T-helper 1 cell treated with Interleukin-12 subunit alpha and Interleukin-12 subunit beta and Interleukin-4 antibody, amounts not matched to agents 30 μg/mL and 1 μg/mL, for 36 hours (primary cell): ENCODE results near the gene CACNA1D.
A peak's percentile ranks its signal among the peaks of the same experiment; 100 is the strongest.

Source experiments
- H3K27ac Mint-ChIP-seq: one replicate; pipeline ENCODE4 v1.8.0; 2021; ENCODE audit warnings: mild to moderate bottlenecking, mixed read lengths
- H3K27me3 Mint-ChIP-seq: one replicate; pipeline ENCODE4 v1.8.0; 2021; ENCODE audit warnings: low read depth, mixed read lengths
- H3K36me3 Mint-ChIP-seq: one replicate; pipeline ENCODE4 v1.8.0; 2021; ENCODE audit warnings: low read depth, mixed read lengths
- H3K4me1 Mint-ChIP-seq: one replicate; pipeline ENCODE4 v1.8.0; 2021; ENCODE audit warnings: low read depth, mixed read lengths
- H3K4me3 Mint-ChIP-seq: one replicate; pipeline ENCODE4 v1.8.0; 2021; ENCODE audit warnings: mild to moderate bottlenecking, moderate library complexity, mixed read lengths
- H3K9me3 Mint-ChIP-seq: one replicate; pipeline ENCODE4 v1.8.0; 2021; ENCODE audit warnings: mixed read lengths

CACNA1D gene

DNA sequence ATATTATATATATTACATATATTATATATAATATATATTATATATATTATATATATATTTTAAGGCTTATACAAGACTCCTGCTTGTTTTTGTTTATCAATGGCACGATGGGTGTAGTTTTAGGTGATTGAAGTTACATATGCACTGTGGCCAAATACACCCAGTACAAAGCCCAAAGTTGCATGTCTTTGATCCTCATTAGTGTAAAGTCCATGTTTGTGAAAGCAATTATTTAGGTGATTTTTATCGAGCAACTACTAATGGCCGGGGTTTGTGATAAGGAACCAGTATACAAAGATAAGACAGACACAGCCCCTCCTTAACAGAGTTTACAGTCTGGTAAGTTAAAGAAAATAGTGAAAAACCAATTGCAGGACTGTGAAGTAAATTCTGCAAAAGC lies 197.5 kb downstream of the CACNA1D start:
- Mint-ChIP-seq H3K4me3 (no peak overlapping the region), H3K36me3 (no peaks in the 10 kb centered on the region), H3K4me1 (peaks cover 6% of the 10 kb centered on the region), H3K9me3 (no peaks in the 10 kb centered on the region), H3K27me3 (peaks cover 29% of the 10 kb centered on the region), H3K27ac (no peak overlapping the region)

- Mint-ChIP-seq H3K36me3 (no peaks in the 10 kb centered on the region), H3K4me3 (no peak overlapping the region), H3K27me3 (peaks cover 32% of the 10 kb centered on the region), H3K4me1 (peaks cover 6% of the 10 kb centered on the region), H3K9me3 (no peaks in the 10 kb centered on the region), H3K27ac (no peak overlapping the region)
Observed at GRCh38 chr3:53693451-53693850, 199.0 kb downstream of the CACNA1D start.

DNA sequence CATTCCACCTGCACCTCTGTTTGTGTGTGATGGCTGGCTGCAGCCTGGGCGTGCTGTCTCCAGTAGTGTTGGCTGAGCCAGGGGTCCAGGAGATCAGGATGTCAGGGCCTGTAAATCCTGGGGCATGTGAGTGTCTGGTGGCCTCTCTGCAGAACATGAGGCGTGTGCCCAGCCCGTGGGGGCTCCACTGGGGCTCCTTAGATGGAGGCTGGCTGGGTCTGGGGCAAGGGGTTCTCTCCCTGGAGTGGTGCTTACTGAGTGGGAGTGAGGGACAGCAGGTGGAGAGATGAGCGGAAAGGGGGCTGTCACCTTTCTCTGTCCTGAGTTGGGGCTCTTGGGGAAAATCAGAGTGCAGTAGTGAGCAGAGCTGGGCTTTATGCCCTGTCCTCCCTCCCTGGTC lies 199.6 kb downstream of the CACNA1D start:
- H3K36me3 Mint-ChIP-seq = no peaks in the 10 kb centered on the region
- peaks cover 6% of the 10 kb centered on the region for H3K4me1 Mint-ChIP-seq
- no peak overlapping the region for H3K4me3 Mint-ChIP-seq
- H3K27me3 Mint-ChIP-seq = peaks cover 32% of the 10 kb centered on the region
- no peak overlapping the region for H3K27ac Mint-ChIP-seq
- H3K9me3 Mint-ChIP-seq = no peaks in the 10 kb centered on the region

GRCh38 chr3:53694666-53695323 lies 200.4 kb downstream of the CACNA1D start:
- peaks cover 34% of the 10 kb centered on the region for H3K27me3 Mint-ChIP-seq
- peaks cover 6% of the 10 kb centered on the region for H3K4me1 Mint-ChIP-seq
- no peak overlapping the region for H3K27ac Mint-ChIP-seq

DNA sequence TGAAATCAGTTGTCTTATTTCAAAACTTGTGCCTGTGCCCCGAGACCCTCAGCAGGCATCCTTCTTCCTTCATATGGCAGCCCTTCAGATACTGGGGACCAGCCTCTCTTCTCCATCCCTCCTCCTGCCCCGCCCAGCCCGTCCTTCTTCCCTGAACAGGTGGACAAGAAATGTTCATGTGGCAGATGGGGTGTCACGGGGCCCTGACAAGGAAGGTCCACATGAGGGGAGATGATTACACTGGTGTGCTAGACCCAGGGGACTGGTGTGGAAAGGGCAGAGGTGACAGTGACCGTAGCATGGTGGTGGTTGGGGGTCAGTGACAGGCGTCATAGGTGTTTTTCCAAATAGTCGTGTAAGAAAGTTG lies 200.9 kb downstream of the CACNA1D start:
- no peak overlapping the region for H3K4me3 Mint-ChIP-seq
- no peaks in the 10 kb centered on the region for H3K9me3 Mint-ChIP-seq
- peaks cover 34% of the 10 kb centered on the region for H3K27me3 Mint-ChIP-seq
- no peak overlapping the region for H3K27ac Mint-ChIP-seq
- H3K4me1 Mint-ChIP-seq = peaks cover 7% of the 10 kb centered on the region
- no peaks in the 10 kb centered on the region for H3K36me3 Mint-ChIP-seq

More at GRCh38 chr3:53694666-53695323, 200.4 kb downstream of the CACNA1D start:
- H3K9me3 Mint-ChIP-seq = no peaks in the 10 kb centered on the region
- H3K4me3 Mint-ChIP-seq = no peak overlapping the region
- no peaks in the 10 kb centered on the region for H3K36me3 Mint-ChIP-seq

DNA sequence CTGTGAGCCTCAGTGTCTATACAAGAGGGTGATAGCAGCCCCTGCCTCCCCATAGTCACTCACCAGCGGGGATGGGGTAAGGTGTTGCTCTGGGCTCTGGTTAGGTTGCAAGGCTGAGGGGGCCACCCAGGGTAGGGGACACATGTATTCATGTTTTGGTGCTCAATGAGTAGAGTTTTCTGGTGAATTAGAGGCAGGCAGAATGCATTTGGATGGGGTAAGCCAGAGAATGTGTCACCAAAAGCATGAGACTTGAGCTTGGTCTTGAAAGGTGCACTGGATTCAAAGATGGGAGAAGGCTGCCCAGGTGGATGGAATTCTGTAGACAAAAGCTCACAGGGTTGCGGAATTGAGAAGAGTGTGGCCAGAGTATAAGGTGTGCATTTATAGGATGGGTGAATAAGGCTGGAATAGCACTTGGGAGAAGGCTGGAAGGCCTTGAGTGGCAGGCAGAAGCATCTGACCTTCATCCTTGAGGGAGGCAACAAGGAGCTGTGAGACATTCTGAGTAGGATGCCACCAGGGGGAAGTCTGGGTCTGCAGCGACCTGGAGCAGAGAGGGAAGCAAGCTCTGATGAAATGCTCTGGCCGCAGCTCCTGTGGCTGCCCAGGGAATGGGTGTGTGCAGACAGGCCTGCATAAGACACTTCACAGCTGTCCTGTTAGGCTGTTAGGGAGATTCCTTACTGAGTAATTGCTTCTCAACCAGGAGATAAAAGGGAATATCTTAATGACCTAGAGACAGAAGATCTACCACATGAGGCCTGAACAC lies 202.2 kb downstream of the CACNA1D start:
- no peak overlapping the region for H3K4me3 Mint-ChIP-seq
- H3K9me3 Mint-ChIP-seq = no peaks in the 10 kb centered on the region
- H3K27me3 Mint-ChIP-seq = peaks cover 34% of the 10 kb centered on the region
- no peaks in the 10 kb centered on the region for H3K36me3 Mint-ChIP-seq
- H3K4me1 Mint-ChIP-seq = peaks cover 10% of the 10 kb centered on the region
- H3K27ac Mint-ChIP-seq = no peak overlapping the region

GRCh38 chr3:53700441-53700840 lies 206.0 kb downstream of the CACNA1D start:
- Mint-ChIP-seq H3K9me3 (no peaks in the 10 kb centered on the region), H3K27ac (no peak overlapping the region), H3K4me3 (no peak overlapping the region), H3K27me3 (peaks cover 19% of the 10 kb centered on the region), H3K36me3 (no peaks in the 10 kb centered on the region), H3K4me1 (peaks cover 18% of the 10 kb centered on the region)

DNA sequence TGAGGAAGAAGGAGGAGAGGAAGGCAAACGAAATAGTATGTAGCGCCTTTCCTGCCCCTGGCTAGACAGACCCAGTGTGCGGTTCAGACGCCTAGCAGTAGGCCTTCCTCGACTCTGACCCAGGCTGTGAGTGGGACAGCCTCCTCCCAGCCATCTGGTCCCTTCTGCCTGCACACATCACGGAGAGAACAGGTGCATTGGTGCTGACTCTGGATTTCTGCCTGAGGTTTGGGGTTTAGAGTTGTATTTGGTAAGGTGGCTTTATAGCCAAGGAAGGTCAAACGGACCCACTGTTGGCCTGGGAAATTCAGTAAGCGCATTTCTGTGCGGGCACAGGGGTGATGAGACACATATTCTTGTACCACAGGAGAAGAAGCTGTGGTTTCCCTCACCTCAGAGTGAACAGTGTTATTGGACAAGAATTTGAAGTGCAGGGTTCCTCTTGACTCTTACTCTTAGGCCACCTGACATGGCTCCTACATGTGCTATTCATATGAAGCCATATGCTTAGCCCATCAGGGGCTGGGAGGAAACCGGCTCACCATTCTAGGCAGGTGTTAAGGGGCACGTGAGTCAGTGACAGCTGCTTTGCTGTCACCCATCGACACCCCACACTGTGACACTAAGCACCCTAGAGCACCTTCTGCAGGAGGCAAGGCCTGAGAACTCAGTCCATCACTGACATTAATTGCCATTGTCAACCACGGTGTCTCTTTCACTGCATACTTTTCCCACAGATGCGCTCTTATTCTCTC lies 208.5 kb downstream of the CACNA1D start:
- no peaks in the 10 kb centered on the region for H3K36me3 Mint-ChIP-seq

DNA sequence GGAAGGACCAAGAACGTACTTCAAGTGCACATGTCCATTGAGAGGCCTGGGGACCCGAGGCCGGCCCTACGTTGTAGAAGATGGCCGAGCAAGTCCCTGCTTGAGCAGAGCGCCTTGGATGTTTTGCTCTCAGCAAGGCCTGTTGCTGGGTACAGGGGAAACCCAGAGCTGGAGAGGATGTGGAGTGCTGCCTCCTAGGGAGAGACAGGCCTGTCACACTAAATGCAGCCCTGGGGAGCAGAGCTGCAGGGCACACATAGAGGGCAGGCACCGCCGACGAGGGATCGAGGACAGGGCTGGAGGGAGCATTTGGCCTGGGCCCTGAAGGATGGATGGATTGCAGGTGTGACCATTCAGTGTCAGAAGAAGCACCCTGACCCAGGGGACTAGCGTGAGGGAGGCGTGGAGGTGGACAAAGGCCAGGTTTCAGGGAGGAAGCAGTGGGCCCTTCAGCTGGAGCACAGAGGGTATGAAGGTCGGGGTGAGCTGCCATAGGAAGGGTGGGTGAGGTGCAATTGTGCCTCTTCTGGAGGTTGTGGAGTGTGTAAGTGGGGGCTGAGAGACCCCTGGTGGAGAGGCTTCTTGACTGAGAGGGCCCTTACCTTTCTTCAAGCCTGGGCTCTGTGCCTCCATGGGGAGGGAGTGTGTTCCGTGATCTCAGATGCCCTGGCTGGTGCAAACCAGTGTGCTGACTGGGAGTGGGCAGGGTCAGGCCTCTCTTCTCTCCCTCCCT lies 209.4 kb downstream of the CACNA1D start:
- Mint-ChIP-seq H3K4me1 (peaks cover 22% of the 10 kb centered on the region), H3K36me3 (no peaks in the 10 kb centered on the region), H3K9me3 (no peaks in the 10 kb centered on the region), H3K4me3 (peak overlapping the region; percentile 4), H3K27me3 (peaks cover 3% of the 10 kb centered on the region), H3K27ac (no peak overlapping the region)

More for the DNA sequence above, 208.5 kb downstream of the CACNA1D start:
- peaks cover 22% of the 10 kb centered on the region for H3K4me1 Mint-ChIP-seq
- peaks cover 11% of the 10 kb centered on the region for H3K27me3 Mint-ChIP-seq
- no peak overlapping the region for H3K27ac Mint-ChIP-seq
- H3K4me3 Mint-ChIP-seq = no peak overlapping the region
- no peaks in the 10 kb centered on the region for H3K9me3 Mint-ChIP-seq

GRCh38 chr3:53704363-53704725 lies 209.9 kb downstream of the CACNA1D start:
- Mint-ChIP-seq H3K27me3 (peaks cover under 1% of the 10 kb centered on the region), H3K4me3 (no peak overlapping the region), H3K36me3 (no peaks in the 10 kb centered on the region), H3K4me1 (peaks cover 22% of the 10 kb centered on the region), H3K27ac (no peak overlapping the region), H3K9me3 (no peaks in the 10 kb centered on the region)

- Mint-ChIP-seq H3K27ac (no peak overlapping the region), H3K9me3 (no peaks in the 10 kb centered on the region), H3K27me3 (peaks cover 2% of the 10 kb centered on the region), H3K36me3 (no peaks in the 10 kb centered on the region), H3K4me3 (no peak overlapping the region), H3K4me1 (peaks cover 26% of the 10 kb centered on the region)
Observed at GRCh38 chr3:53705024-53705745, 210.8 kb downstream of the CACNA1D start.

- Mint-ChIP-seq H3K4me3 (no peak overlapping the region), H3K27ac (no peak overlapping the region), H3K36me3 (no peaks in the 10 kb centered on the region), H3K27me3 (peaks cover 6% of the 10 kb centered on the region), H3K9me3 (no peaks in the 10 kb centered on the region), H3K4me1 (peaks cover 24% of the 10 kb centered on the region)
Observed at GRCh38 chr3:53705774-53706173, 211.4 kb downstream of the CACNA1D start.

DNA sequence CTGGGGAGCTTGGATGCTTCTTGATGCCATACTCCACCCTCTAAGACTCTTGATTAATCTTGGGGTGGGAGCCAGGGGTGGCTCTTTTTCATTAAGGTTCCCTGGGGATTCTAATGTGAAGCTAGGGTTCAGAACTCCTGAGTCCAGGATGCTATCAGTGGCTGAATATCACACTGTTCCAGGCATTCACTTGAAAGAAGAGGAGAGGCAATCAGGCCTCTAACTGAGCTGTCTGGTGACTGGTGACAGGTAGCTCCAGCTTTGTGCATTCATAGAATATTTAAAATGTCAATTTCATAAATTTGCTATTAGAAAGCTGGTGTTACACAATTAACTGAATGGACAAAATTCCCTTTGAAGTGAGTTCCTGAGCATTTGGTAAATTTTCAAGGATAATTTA lies 212.8 kb downstream of the CACNA1D start:
- Mint-ChIP-seq H3K27ac (no peak overlapping the region), H3K36me3 (no peaks in the 10 kb centered on the region), H3K4me1 (peaks cover 24% of the 10 kb centered on the region), H3K27me3 (peaks cover 6% of the 10 kb centered on the region), H3K9me3 (no peaks in the 10 kb centered on the region), H3K4me3 (no peak overlapping the region)
